HEK293 (cell line): ENCODE data around the gene ZNRF1.
A peak's percentile ranks its signal among the peaks of the same experiment; 100 is the strongest.

Source experiments
- GLIS1 ChIP-seq: fragments of 450-650 bp; formaldehyde crosslinking; IDR thresholded peaks from 2 replicates; pipeline ENCODE4 v1.5.1; 2016; ENCODE audit warnings: missing biosample characterization, missing genetic modification characterization
- HOXC10 ChIP-seq: sonication (generic); formaldehyde crosslinking; IDR thresholded peaks from 2 replicates; pipeline ENCODE4 v1.8.1; 2023; ENCODE audit warnings: mild to moderate bottlenecking, missing genetic modification reagents
- KLF9 ChIP-seq: fragments of 450-650 bp; formaldehyde crosslinking; IDR thresholded peaks from 2 replicates; pipeline ENCODE4 v1.5.1; 2016; ENCODE audit warnings: missing biosample characterization, missing genetic modification characterization, low read depth
- OVOL3 ChIP-seq: fragments of 450-650 bp; formaldehyde crosslinking; IDR thresholded peaks from 2 replicates; pipeline ENCODE4 v1.5.1; 2016; ENCODE audit warnings: missing biosample characterization, missing genetic modification characterization
- PRDM1 ChIP-seq: fragments of 450-650 bp; formaldehyde crosslinking; IDR thresholded peaks from 2 replicates; pipeline ENCODE4; 2016; ENCODE audit warnings: missing biosample characterization, missing genetic modification characterization
- REST ChIP-seq: fragments of 450-650 bp; formaldehyde crosslinking; IDR thresholded peaks from 2 replicates; pipeline ENCODE4 v1.5.1; 2016; ENCODE audit warnings: missing biosample characterization, missing genetic modification characterization
- SCRT1 ChIP-seq: fragments of 450-650 bp; formaldehyde crosslinking; IDR thresholded peaks from 2 replicates; pipeline ENCODE4 v1.5.1; 2016; ENCODE audit warnings: missing biosample characterization, missing genetic modification characterization, borderline replicate concordance
- SP7 ChIP-seq: fragments of 450-650 bp; formaldehyde crosslinking; IDR thresholded peaks from 2 replicates; pipeline ENCODE4 v1.5.1; 2016; ENCODE audit warnings: missing biosample characterization, missing genetic modification characterization
- ZBTB49 ChIP-seq: fragments of 450-650 bp; formaldehyde crosslinking; IDR thresholded peaks from 2 replicates; pipeline ENCODE4 v1.5.1; 2016; ENCODE audit warnings: missing biosample characterization, missing genetic modification characterization, low read depth
- ZFP3 ChIP-seq: fragments of 450-650 bp; formaldehyde crosslinking; IDR thresholded peaks from 2 replicates; pipeline ENCODE4 v1.5.1; 2016; ENCODE audit warnings: low read depth, missing biosample characterization, missing genetic modification characterization
- ZFP41 ChIP-seq: fragments of 450-650 bp; formaldehyde crosslinking; IDR thresholded peaks from 2 replicates; pipeline ENCODE4 v1.5.1; 2016; ENCODE audit warnings: missing biosample characterization, missing genetic modification characterization, borderline replicate concordance
- ZNF121 ChIP-seq: fragments of 450-650 bp; formaldehyde crosslinking; IDR thresholded peaks from 2 replicates; pipeline ENCODE4 v1.5.1; 2016; ENCODE audit warnings: missing biosample characterization, missing genetic modification characterization
- ZNF16 ChIP-seq: fragments of 450-650 bp; formaldehyde crosslinking; IDR thresholded peaks from 2 replicates; pipeline ENCODE4 v1.5.1; 2016; ENCODE audit warnings: low read depth, missing biosample characterization, missing genetic modification characterization
- ZNF214 ChIP-seq: fragments of 450-650 bp; formaldehyde crosslinking; IDR thresholded peaks from 2 replicates; pipeline ENCODE4 v1.5.1; 2017; ENCODE audit warnings: missing biosample characterization, mild to moderate bottlenecking, missing genetic modification characterization, borderline replicate concordance
- ZNF221 ChIP-seq: fragments of 450-650 bp; formaldehyde crosslinking; IDR thresholded peaks from 2 replicates; pipeline ENCODE4 v1.5.1; 2017; ENCODE audit warnings: missing biosample characterization, missing genetic modification characterization, borderline replicate concordance
- ZNF311 ChIP-seq: fragments of 450-650 bp; formaldehyde crosslinking; IDR thresholded peaks from 2 replicates; pipeline ENCODE4 v1.5.1; 2017; ENCODE audit warnings: missing biosample characterization, missing genetic modification characterization, borderline replicate concordance
- ZNF394 ChIP-seq: fragments of 450-650 bp; formaldehyde crosslinking; IDR thresholded peaks from 2 replicates; pipeline ENCODE4 v1.5.1; 2016; ENCODE audit warnings: missing biosample characterization, missing genetic modification characterization, mild to moderate bottlenecking, moderate library complexity, borderline replicate concordance
- ZNF426 ChIP-seq: fragments of 450-650 bp; formaldehyde crosslinking; IDR thresholded peaks from 2 replicates; pipeline ENCODE4 v1.5.1; 2017; ENCODE audit warnings: missing biosample characterization, missing genetic modification characterization, mild to moderate bottlenecking, inconsistent platforms, moderate library complexity
- ZNF473 ChIP-seq: fragments of 450-650 bp; formaldehyde crosslinking; IDR thresholded peaks from 2 replicates; pipeline ENCODE4 v1.5.1; 2017; ENCODE audit warnings: missing biosample characterization, missing genetic modification characterization
- ZNF600 ChIP-seq: fragments of 450-650 bp; formaldehyde crosslinking; IDR thresholded peaks from 2 replicates; pipeline ENCODE4 v1.5.1; 2016; ENCODE audit warnings: missing biosample characterization, missing genetic modification characterization
- ZNF677 ChIP-seq: fragments of 450-650 bp; IDR thresholded peaks from 2 replicates; pipeline ENCODE4 v1.5.0; 2018; ENCODE audit warnings: missing biosample characterization, mild to moderate bottlenecking, missing genetic modification characterization, moderate library complexity
- ZSCAN23 ChIP-seq: fragments of 450-650 bp; formaldehyde crosslinking; IDR thresholded peaks from 2 replicates; pipeline ENCODE4 v1.5.1; 2016; ENCODE audit warnings: missing biosample characterization, missing genetic modification characterization
- ZXDB ChIP-seq: fragments of 450-650 bp; formaldehyde crosslinking; IDR thresholded peaks from 2 replicates; pipeline ENCODE4 v1.5.1; 2016; ENCODE audit warnings: missing biosample characterization, missing genetic modification characterization
- TF ChIP-seq, protein P1 (sequence below): fragments of 450-650 bp; formaldehyde crosslinking; IDR thresholded peaks from 2 replicates; pipeline ENCODE4 v1.5.1; 2016; ENCODE audit warnings: missing biosample characterization, missing genetic modification characterization
- TF ChIP-seq, protein P2 (sequence below): fragments of 450-650 bp; formaldehyde crosslinking; IDR thresholded peaks from 2 replicates; pipeline ENCODE4 v1.5.1; 2016; ENCODE audit warnings: missing biosample characterization, missing genetic modification characterization, low read depth
- TF ChIP-seq, protein P3 (sequence below): fragments of 450-650 bp; formaldehyde crosslinking; optimal IDR thresholded peaks from 2 replicates; pipeline ENCODE3; 2016; ENCODE audit warnings: missing biosample characterization, mild to moderate bottlenecking, missing genetic modification characterization
- TF ChIP-seq, protein P4 (sequence below): fragments of 450-650 bp; formaldehyde crosslinking; IDR thresholded peaks from 2 replicates; pipeline ENCODE4 v1.5.1; 2016; ENCODE audit warnings: missing biosample characterization, missing genetic modification characterization

ZNRF1 gene

GRCh38 chr16:75011634-75012307 lies 12.9 kb downstream of the ZNRF1 start (continued):
- TF ChIP-seq, protein P1, sequence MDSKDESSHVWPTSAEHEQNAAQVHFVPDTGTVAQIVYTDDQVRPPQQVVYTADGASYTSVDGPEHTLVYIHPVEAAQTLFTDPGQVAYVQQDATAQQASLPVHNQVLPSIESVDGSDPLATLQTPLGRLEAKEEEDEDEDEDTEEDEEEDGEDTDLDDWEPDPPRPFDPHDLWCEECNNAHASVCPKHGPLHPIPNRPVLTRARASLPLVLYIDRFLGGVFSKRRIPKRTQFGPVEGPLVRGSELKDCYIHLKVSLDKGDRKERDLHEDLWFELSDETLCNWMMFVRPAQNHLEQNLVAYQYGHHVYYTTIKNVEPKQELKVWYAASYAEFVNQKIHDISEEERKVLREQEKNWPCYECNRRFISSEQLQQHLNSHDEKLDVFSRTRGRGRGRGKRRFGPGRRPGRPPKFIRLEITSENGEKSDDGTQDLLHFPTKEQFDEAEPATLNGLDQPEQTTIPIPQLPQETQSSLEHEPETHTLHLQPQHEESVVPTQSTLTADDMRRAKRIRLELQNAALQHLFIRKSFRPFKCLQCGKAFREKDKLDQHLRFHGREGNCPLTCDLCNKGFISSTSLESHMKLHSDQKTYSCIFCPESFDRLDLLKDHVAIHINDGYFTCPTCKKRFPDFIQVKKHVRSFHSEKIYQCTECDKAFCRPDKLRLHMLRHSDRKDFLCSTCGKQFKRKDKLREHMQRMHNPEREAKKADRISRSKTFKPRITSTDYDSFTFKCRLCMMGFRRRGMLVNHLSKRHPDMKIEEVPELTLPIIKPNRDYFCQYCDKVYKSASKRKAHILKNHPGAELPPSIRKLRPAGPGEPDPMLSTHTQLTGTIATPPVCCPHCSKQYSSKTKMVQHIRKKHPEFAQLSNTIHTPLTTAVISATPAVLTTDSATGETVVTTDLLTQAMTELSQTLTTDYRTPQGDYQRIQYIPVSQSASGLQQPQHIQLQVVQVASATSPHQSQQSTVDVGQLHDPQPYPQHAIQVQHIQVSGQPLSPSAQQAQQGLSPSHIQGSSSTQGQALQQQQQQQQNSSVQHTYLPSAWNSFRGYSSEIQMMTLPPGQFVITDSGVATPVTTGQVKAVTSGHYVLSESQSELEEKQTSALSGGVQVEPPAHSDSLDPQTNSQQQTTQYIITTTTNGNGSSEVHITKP (tag by site-specific recombination): peak; percentile 48; the same call in 1 of the 2 replicates
- no peak for TF ChIP-seq ZNF121 (tag by site-specific recombination)
- TF ChIP-seq SP7 (tag by site-specific recombination): peak; percentile 41; the same call in 1 of the 2 replicates
- TF ChIP-seq, protein P2, sequence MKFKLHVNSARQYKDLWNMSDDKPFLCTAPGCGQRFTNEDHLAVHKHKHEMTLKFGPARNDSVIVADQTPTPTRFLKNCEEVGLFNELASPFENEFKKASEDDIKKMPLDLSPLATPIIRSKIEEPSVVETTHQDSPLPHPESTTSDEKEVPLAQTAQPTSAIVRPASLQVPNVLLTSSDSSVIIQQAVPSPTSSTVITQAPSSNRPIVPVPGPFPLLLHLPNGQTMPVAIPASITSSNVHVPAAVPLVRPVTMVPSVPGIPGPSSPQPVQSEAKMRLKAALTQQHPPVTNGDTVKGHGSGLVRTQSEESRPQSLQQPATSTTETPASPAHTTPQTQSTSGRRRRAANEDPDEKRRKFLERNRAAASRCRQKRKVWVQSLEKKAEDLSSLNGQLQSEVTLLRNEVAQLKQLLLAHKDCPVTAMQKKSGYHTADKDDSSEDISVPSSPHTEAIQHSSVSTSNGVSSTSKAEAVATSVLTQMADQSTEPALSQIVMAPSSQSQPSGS (tag by site-specific recombination): no peak
- TF ChIP-seq ZXDB: no peak
- TF ChIP-seq PRDM1: 0 out of 2 replicates have a peak, but pooled peaks have one; percentile 6
- TF ChIP-seq ZNF394 (tag by site-specific recombination): no peak
- no peak for TF ChIP-seq ZBTB49
- TF ChIP-seq ZNF214 (tag by site-specific recombination): no peak
- TF ChIP-seq ZFP41: no peak
- peak; percentile 75 for TF ChIP-seq ZNF600 (tag by site-specific recombination)
- no peak for TF ChIP-seq REST (tag by site-specific recombination)
- TF ChIP-seq ZSCAN23 (tag by site-specific recombination): no peak
- no peak for TF ChIP-seq SCRT1 (tag by site-specific recombination)
- TF ChIP-seq ZNF221 (tag by site-specific recombination): no peak
- TF ChIP-seq, protein P3, sequence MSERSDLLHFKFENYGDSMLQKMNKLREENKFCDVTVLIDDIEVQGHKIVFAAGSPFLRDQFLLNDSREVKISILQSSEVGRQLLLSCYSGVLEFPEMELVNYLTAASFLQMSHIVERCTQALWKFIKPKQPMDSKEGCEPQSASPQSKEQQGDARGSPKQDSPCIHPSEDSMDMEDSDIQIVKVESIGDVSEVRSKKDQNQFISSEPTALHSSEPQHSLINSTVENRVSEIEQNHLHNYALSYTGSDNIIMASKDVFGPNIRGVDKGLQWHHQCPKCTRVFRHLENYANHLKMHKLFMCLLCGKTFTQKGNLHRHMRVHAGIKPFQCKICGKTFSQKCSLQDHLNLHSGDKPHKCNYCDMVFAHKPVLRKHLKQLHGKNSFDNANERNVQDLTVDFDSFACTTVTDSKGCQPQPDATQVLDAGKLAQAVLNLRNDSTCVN: no peak
- TF ChIP-seq, protein P4, sequence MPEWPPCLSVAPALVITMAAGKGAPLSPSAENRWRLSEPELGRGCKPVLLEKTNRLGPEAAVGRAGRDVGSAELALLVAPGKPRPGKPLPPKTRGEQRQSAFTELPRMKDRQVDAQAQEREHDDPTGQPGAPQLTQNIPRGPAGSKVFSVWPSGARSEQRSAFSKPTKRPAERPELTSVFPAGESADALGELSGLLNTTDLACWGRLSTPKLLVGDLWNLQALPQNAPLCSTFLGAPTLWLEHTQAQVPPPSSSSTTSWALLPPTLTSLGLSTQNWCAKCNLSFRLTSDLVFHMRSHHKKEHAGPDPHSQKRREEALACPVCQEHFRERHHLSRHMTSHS (tag by site-specific recombination): no peak
- no peak for TF ChIP-seq ZNF16 (tag by site-specific recombination)
- no peak for TF ChIP-seq ZNF311 (tag by site-specific recombination)
- TF ChIP-seq OVOL3 (tag by site-specific recombination): no peak
- TF ChIP-seq ZNF426 (tag by site-specific recombination): no peak
- peak; percentile 23; the same call in 1 of the 2 replicates for TF ChIP-seq GLIS1 (tag by site-specific recombination)
- TF ChIP-seq KLF9 (tag by site-specific recombination): no peak
- TF ChIP-seq ZFP3: no peak
- TF ChIP-seq ZNF677 (tag by site-specific recombination): no peak
- TF ChIP-seq ZNF473 (tag by site-specific recombination): no peak
- no peak for TF ChIP-seq HOXC10 (CRISPR knock-in tag)
